Upper lobe of left lung (tissue), 6 donors: ENCODE data around the gene NOTCH4. TPM values are rescaled to one million over a fixed set of nuclear protein-coding genes. Genes with fewer than 3 reads are reported as not detected.

Experiments
- ATAC-seq, 2 donors: fragments of 200-7000 bp; cut with Tn5 transposase; one replicate each; pipeline ENCODE4 v1.9.1; 2022; ENCODE audit warnings: mild to moderate bottlenecking in 2 of 2, moderate library complexity in 2 of 2; ENCODE audit not compliant: low FRiP score in 2 of 2
- DNase-seq, 2 donors: peaks; one replicate each; pipeline ENCODE4 v3.0.0-alpha.2; 2019 to 2020
- H3K27ac ChIP-seq, 4 donors: fragments of 200-600 bp; sonication (generic); one replicate each; pipeline ENCODE4 v1.5.1; 2016 to 2019
- H3K27me3 ChIP-seq, 4 donors: fragments of 200-600 bp; sonication (generic); one replicate each; pipeline ENCODE4 v1.5.1; 2017 to 2019
- H3K36me3 ChIP-seq, 4 donors: fragments of 200-600 bp; sonication (generic); one replicate each; pipeline ENCODE4 v1.5.1; 2016 to 2019
- H3K4me1 ChIP-seq, 4 donors: fragments of 200-600 bp; sonication (generic); one replicate each; pipeline ENCODE4 v1.5.1; 2018 to 2019
- H3K4me3 ChIP-seq, 4 donors: fragments of 200-600 bp; sonication (generic); one replicate each; pipeline ENCODE4 v1.5.1; 2017 to 2019; ENCODE audit warnings: mild to moderate bottlenecking in 2 of 4, moderate library complexity in 1 of 4
- H3K9me3 ChIP-seq, 4 donors: fragments of 200-600 bp; sonication (generic); one replicate each; pipeline ENCODE4 v1.5.1; 2018 to 2019
- CTCF ChIP-seq, 6 experiments: fragments of 450-650 bp in 4 of 6; fragments of 200-600 bp in 2 of 6; sonication (generic) in 2 of 6; IDR thresholded peaks; one replicate each; pipeline ENCODE4 v1.5.1; 2016 to 2019; ENCODE audit warnings: antibody characterized with exemption in 6 of 6
- EP300 ChIP-seq, 4 donors: sonication (generic); formaldehyde crosslinking; IDR thresholded peaks; one replicate each; pipeline ENCODE4 v1.5.1; 2017; ENCODE audit warnings: antibody characterized with exemption in 4 of 4, control low read depth in 2 of 4
- POLR2A ChIP-seq, 4 donors: fragments of 450-650 bp; IDR thresholded peaks; one replicate each; pipeline ENCODE4 v1.5.1; 2016 to 2017; ENCODE audit warnings: antibody characterized with exemption in 4 of 4, mild to moderate bottlenecking in 2 of 4
- POLR2AphosphoS5 ChIP-seq, 2 donors: sonication (generic); formaldehyde crosslinking; IDR thresholded peaks; one replicate each; pipeline ENCODE4 v1.5.1; 2017; ENCODE audit warnings: antibody characterized with exemption in 2 of 2
- WGBS, 2 donors: methylation state at CpG; one replicate each; pipeline ENCODE4 v1.1.5; 2017 to 2018; 5-methylcytosine and 5-hydroxymethylcytosine counted together
- total RNA-seq, 6 donors: library from RNA; depleted of rRNA in 4 of 6; stranded (reverse); fragments of >200 nt in 4 of 6; gene quantifications; one replicate each; pipeline versions ENCODE4 v1.1.0 to v1.2.1, GENCODE V29; 2016 to 2021
- donor health status: DM: no; HTN: no; CAD: no; lungs with moderate emphysema.
- donor health status: DM: no; HTN: yes; CAD: no; lungs with severe emphysema.

The NOTCH4 gene
- total RNA-seq, 6 donors from 2014 or later: 27.0 to 139 (median 65.1) TPM

GRCh38 chr6:32158052-32158451, 65.8 kb downstream of the NOTCH4 start:
- Histone ChIP-seq H3K36me3 (peaks cover 0 to 33% (median 10%) of the 10 kb centered on the region in 4 donors), H3K4me3 (no peak overlapping the region)
- no peak for ATAC-seq

DNA sequence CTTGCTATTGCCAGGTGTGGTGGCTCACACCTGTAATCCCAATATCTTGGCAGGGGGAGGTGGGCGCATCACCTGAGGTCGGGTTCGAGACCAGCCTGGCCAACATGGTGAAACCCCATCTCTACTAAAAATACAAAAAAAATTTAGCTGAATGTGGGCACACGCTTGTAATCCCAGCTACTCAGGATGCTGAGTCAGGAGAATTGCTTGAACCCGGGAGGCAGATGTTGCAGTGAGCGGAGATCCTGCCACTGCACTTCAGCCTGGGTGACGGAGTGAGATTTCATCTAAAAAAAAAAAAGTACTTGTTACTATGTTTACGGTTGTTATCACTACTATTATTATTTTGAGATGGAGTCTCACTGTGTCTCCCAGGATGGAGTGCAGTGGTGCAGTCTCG, 67.0 kb downstream of the NOTCH4 start:
- DNase-seq (no peak), ATAC-seq (no peak)
- TF ChIP-seq POLR2A (IDR thresholded peaks at IDR 0.05): no peak
- H3K9me3 ChIP-seq: no peaks in the 10 kb centered on the region
- no peak overlapping the region for H3K4me3 ChIP-seq
- H3K27me3 ChIP-seq: peaks cover 0 to 4% (median 0%) of the 10 kb centered on the region in 4 donors
- 84 to 92% methylated on average over 9 of the region's 9 CpGs for WGBS, 2 donors
- peaks cover 0 to 33% (median 7%) of the 10 kb centered on the region in 4 donors for H3K36me3 ChIP-seq
- peaks cover 29 to 39% (median 34%) of the 10 kb centered on the region in 4 donors for H3K4me1 ChIP-seq
- H3K27ac ChIP-seq: no peak overlapping the region

More at GRCh38 chr6:32158052-32158451, 65.8 kb downstream of the NOTCH4 start:
- H3K27ac ChIP-seq: no peak overlapping the region
- no peaks in the 10 kb centered on the region for H3K9me3 ChIP-seq
- no peaks in the 10 kb centered on the region for H3K27me3 ChIP-seq
- peaks cover 18 to 27% (median 24%) of the 10 kb centered on the region in 4 donors for H3K4me1 ChIP-seq
- DNase-seq: no peak
- TF ChIP-seq CTCF (IDR thresholded peaks at IDR 0.05): no peak
- TF ChIP-seq EP300 (IDR thresholded peaks at IDR 0.05): no peak
- TF ChIP-seq POLR2AphosphoS5 (IDR thresholded peaks at IDR 0.05): no peak
- no peak for TF ChIP-seq POLR2A (IDR thresholded peaks at IDR 0.05)

DNA sequence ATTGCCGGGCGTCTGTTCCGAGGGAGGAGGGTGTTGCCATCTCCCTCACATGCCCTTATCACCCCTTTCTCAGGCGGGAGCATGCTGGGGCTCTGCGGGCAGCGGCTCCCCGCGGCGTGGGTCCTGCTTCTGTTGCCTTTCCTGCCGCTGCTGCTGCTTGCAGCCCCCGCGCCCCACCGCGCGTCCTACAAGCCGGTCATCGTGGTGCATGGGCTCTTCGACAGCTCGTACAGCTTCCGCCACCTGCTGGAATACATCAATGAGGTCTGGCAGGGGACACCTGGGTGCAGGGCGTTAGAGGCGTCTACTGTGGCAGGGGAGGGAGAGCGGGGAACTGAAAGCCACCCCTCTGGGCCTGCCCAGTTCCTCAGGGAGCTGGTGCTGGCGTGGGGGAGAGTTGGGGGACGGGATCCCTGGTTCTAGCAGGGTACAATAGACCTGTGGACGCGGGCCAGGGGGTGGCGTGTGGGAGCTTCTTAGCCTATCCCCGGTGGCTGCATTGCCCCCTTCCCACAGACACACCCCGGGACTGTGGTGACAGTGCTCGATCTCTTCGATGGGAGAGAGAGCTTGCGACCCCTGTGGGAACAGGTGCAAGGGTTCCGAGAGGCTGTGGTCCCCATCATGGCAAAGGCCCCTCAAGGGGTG, 69.2 kb downstream of the NOTCH4 start:
- WGBS, 2 donors: 5% methylated on average over 11 to 34 of the region's 34 CpGs
- H3K27ac ChIP-seq: peak overlapping the region; percentile 79 to 87 (median 85)
- H3K4me3 ChIP-seq: peak overlapping the region; percentile 54 to 76 (median 63)
- H3K27me3 ChIP-seq: peaks cover 0 to 14% (median 6%) of the 10 kb centered on the region in 4 donors
- H3K4me1 ChIP-seq: peaks cover 31 to 53% (median 36%) of the 10 kb centered on the region in 4 donors
- DNase-seq (peak; percentile 74 to 88), ATAC-seq (peak; percentile 50 to 75)
- H3K36me3 ChIP-seq: peaks cover 0 to 31% (median 7%) of the 10 kb centered on the region in 4 donors
- no peaks in the 10 kb centered on the region for H3K9me3 ChIP-seq
- no peak for TF ChIP-seq POLR2A (IDR thresholded peaks at IDR 0.05)
- peak; percentile 36 to 74 (median 58) for TF ChIP-seq CTCF (IDR thresholded peaks at IDR 0.05)
- TF ChIP-seq POLR2AphosphoS5 (IDR thresholded peaks at IDR 0.05): no peak

DNA sequence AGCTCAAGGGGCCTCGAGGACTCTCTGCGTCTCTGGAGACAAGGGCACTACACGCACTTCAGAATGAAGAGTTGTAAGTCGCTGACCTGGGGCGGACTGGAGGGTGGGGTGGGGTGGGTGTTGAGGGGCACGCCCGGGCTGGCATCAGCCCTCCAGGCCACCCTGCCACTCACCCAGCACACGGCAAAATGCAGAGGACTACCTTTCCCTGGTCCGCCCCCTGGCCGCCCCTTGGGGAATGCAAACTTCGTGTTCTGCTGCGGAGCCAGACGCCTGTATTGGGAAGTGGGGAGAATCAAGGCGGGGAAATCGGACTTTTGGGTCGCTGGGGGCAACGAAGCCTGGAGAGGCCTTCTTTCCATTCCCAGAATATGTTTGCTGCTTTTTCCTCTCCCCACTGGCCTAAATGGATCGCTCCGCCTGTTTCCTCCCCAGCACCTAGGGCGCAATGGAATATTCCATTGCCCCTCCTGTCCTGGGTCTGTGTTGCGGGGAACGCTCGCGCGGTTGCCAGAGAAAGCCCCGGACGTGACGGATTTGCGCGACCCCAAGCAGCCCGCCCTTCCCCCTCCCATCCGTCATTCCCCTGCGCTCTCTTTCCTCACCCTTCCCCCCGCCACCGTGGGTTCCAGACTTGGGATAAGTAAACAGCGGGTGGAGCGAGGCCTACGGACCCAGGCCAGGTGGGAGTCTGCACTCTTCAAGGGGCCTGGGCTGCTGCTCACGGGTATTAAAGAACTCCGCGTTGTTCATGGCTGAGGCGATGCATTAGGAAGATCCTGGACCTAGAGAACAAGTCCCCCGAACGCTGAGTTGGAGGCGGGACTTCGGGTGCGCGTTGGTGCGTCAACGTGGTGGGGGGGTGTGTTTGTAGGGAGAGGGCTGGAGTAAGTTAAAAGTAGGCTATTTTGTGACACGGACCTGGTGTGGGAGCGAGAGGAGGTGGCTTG, 70.0 kb downstream of the NOTCH4 start, which contains the start of gene PPT2:
Gene PPT2 (plus strand): TSS at position 578 of the 950 bp plus-strand sequence. CDS start 454 bp downstream, outside the sequence.
- H3K4me1 ChIP-seq: peaks cover 31 to 58% (median 36%) of the 10 kb centered on the region in 4 donors

More for the DNA sequence above, 70.0 kb downstream of the NOTCH4 start, which contains the start of gene PPT2:
- 2 to 4% methylated on average over 40 to 50 of the region's 52 CpGs for WGBS, 2 donors
- Histone ChIP-seq H3K9me3 (no peaks in the 10 kb centered on the region), H3K27ac (peak within 1 kb of the TSS; percentile 79 to 87 (median 85)), H3K27me3 (peaks cover 0 to 22% (median 10%) of the 10 kb centered on the region in 4 donors), H3K4me3 (peak within 1 kb of the TSS; percentile 54 to 76 (median 63)), H3K36me3 (peaks cover 0 to 28% (median 7%) of the 10 kb centered on the region in 4 donors)
- DNase-seq: peak; percentile 76 to 88
- peak in 1 of 4 donors; percentile 31 for TF ChIP-seq POLR2A (IDR thresholded peaks at IDR 0.05)
- peak in 1 of 4 donors; percentile 61 for TF ChIP-seq EP300 (IDR thresholded peaks at IDR 0.05)
- TF ChIP-seq CTCF (IDR thresholded peaks at IDR 0.05): peak in 2 of 6 experiments; percentile 16 to 20
- TF ChIP-seq POLR2AphosphoS5 (IDR thresholded peaks at IDR 0.05): peak; percentile 30 to 81
- peak; percentile 86 to 87 for ATAC-seq
